Spleen (tissue), 7 donors: ENCODE measurements around the gene DUOXA2.
"Not testable (repeated sequence)": the region's sequence is repeated elsewhere in the genome, so short reads cannot be mapped to it uniquely, and the experiment has no call there.

ENCODE experiments used
- POLR2A ChIP-seq, 3 donors: fragments of 450-650 bp; IDR thresholded peaks; one replicate each; pipeline ENCODE4 v1.5.1; 2017; ENCODE audit warnings: antibody characterized with exemption in 3 of 3, mild to moderate bottlenecking in 1 of 3
- POLR2AphosphoS5 ChIP-seq, 3 donors: sonication (generic); formaldehyde crosslinking; IDR thresholded peaks; one replicate each; pipeline ENCODE4 v1.5.1; 2017; ENCODE audit warnings: antibody characterized with exemption in 3 of 3
- TF ChIP-seq, protein P1 (sequence below), 11 experiments: fragments of 200-600 bp in 7 of 11; fragments of 450-650 bp in 4 of 11; sonication (generic) in 4 of 11; IDR thresholded peaks in 8 of 11; conservative IDR thresholded peaks in 3 of 11; 1 replicate in 7 of 11; 2 replicates in 4 of 11; pipeline versions ENCODE4 v1.4.0 to v1.8.0; 2016 to 2021; ENCODE audit warnings: antibody characterized with exemption in 11 of 11, inconsistent platforms in 4 of 11, mild to moderate bottlenecking in 1 of 11
- donor health status: DM: no; HTN: no; CAD: no; lungs with moderate emphysema.
- donor health status: DM: no; HTN: no; CAD: no.
- donor health status: DM: no; HTN: no; CAD: no.

DNA sequence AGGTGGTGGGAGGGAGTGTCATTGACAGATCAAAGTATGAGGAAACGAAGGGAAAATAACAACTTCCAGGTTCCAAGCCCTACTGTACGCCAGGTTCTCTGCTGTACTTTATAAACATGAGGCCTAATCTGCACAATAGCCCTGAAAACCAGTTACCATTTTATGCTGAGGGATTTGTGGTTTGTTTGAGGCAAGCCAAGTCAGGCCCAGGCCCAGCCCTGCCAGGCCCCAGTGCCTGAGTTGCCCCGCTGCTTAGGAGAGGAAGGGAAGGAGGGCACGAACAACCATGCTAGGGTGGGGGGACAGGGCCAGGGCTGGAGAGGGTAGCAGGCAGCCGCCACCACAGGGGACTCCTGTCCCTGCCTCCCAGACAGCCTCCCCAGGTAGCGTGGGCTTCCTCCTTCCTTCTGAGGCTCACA lies 44.2 kb upstream of the DUOXA2 start:
- TF ChIP-seq, protein P1, sequence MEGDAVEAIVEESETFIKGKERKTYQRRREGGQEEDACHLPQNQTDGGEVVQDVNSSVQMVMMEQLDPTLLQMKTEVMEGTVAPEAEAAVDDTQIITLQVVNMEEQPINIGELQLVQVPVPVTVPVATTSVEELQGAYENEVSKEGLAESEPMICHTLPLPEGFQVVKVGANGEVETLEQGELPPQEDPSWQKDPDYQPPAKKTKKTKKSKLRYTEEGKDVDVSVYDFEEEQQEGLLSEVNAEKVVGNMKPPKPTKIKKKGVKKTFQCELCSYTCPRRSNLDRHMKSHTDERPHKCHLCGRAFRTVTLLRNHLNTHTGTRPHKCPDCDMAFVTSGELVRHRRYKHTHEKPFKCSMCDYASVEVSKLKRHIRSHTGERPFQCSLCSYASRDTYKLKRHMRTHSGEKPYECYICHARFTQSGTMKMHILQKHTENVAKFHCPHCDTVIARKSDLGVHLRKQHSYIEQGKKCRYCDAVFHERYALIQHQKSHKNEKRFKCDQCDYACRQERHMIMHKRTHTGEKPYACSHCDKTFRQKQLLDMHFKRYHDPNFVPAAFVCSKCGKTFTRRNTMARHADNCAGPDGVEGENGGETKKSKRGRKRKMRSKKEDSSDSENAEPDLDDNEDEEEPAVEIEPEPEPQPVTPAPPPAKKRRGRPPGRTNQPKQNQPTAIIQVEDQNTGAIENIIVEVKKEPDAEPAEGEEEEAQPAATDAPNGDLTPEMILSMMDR (IDR thresholded peaks at IDR 0.05 in 8 of 11, conservative IDR thresholded peaks at IDR 0.05 in 3 of 11): not testable (repeated sequence)
- TF ChIP-seq POLR2A, POLR2AphosphoS5 (IDR thresholded peaks at IDR 0.05): not testable (repeated sequence)
